Breast epithelium (tissue), 3 donors: Measurements from ENCODE around the gene SH3BP1.

Experiments
- POLR2A ChIP-seq: fragments of 450-650 bp; IDR thresholded peaks from one replicate; pipeline ENCODE4 v1.6.1; 2016; ENCODE audit warnings: antibody characterized with exemption, mild to moderate bottlenecking, moderate library complexity
- TF ChIP-seq, protein P1 (sequence below), 3 donors: fragments of 450-650 bp; IDR thresholded peaks; one replicate each; pipeline ENCODE4 v1.5.1; 2016 to 2017; ENCODE audit warnings: antibody characterized with exemption in 3 of 3, mild to moderate bottlenecking in 3 of 3, moderate library complexity in 3 of 3

DNA sequence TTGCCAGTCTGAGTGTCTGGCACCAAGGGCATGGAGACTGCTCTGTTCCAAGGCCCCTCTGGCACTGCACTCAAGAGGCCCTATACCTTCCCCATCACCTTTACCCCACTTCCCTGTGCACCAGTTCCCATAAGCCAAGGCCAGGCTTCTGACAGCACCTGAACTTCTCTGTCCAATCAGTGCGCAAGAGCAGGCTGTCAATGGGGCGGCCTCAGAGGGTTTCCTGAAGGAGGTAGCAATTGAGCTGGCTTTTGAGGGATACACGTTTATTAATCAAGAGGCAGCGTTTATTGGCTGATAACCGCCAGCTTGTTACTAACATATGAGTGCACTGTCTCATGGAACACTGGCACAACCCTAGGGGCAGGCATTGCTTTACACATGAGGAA, 2.1 kb downstream of the SH3BP1 start:
- TF ChIP-seq, protein P1, sequence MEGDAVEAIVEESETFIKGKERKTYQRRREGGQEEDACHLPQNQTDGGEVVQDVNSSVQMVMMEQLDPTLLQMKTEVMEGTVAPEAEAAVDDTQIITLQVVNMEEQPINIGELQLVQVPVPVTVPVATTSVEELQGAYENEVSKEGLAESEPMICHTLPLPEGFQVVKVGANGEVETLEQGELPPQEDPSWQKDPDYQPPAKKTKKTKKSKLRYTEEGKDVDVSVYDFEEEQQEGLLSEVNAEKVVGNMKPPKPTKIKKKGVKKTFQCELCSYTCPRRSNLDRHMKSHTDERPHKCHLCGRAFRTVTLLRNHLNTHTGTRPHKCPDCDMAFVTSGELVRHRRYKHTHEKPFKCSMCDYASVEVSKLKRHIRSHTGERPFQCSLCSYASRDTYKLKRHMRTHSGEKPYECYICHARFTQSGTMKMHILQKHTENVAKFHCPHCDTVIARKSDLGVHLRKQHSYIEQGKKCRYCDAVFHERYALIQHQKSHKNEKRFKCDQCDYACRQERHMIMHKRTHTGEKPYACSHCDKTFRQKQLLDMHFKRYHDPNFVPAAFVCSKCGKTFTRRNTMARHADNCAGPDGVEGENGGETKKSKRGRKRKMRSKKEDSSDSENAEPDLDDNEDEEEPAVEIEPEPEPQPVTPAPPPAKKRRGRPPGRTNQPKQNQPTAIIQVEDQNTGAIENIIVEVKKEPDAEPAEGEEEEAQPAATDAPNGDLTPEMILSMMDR (IDR thresholded peaks at IDR 0.05) = no peak
- TF ChIP-seq POLR2A = no peak
